IPS-18c (cell line): ENCODE measurements around the gene NHLRC2.

Experiments used
- H3K4me3 ChIP-seq: 2 replicates; pipeline ENCODE4 v1.7.0; 2013; ENCODE audit warnings: low read depth, mild to moderate bottlenecking, low read length, moderate library complexity; ENCODE audit not compliant: insufficient read depth
- H3K9me3 ChIP-seq: one replicate; pipeline ENCODE4 v1.6.1; 2013; ENCODE audit warnings: mild to moderate bottlenecking, low read length, moderate library complexity; ENCODE audit not compliant: control insufficient read depth, insufficient read depth

The NHLRC2 gene

GRCh38 chr10:113891476-113891875, 37.0 kb downstream of the NHLRC2 start:
- H3K4me3 ChIP-seq: no peak overlapping the region
- H3K9me3 ChIP-seq: no peaks in the 10 kb centered on the region

GRCh38 chr10:113893570-113893969, 39.1 kb downstream of the NHLRC2 start:
- no peak overlapping the region for H3K4me3 ChIP-seq
- no peaks in the 10 kb centered on the region for H3K9me3 ChIP-seq

- Histone ChIP-seq H3K9me3 (no peaks in the 10 kb centered on the region), H3K4me3 (no peak overlapping the region)
These were observed 40.1 kb downstream of the NHLRC2 start for GRCh38 chr10:113894581-113894980.

GRCh38 chr10:113895018-113895417, 40.6 kb downstream of the NHLRC2 start:
- Histone ChIP-seq H3K9me3 (no peaks in the 10 kb centered on the region), H3K4me3 (no peak overlapping the region)

- no peak overlapping the region for H3K4me3 ChIP-seq
- no peaks in the 10 kb centered on the region for H3K9me3 ChIP-seq
These were observed 43.5 kb downstream of the NHLRC2 start for GRCh38 chr10:113897693-113898618.

- H3K4me3 ChIP-seq: no peak overlapping the region
- H3K9me3 ChIP-seq: no peaks in the 10 kb centered on the region
These were observed 45.6 kb downstream of the NHLRC2 start for GRCh38 chr10:113899952-113900598.

- H3K9me3 ChIP-seq: no peaks in the 10 kb centered on the region
- H3K4me3 ChIP-seq: no peak overlapping the region
These were observed 51.3 kb downstream of the NHLRC2 start for GRCh38 chr10:113905756-113906155.

- no peak overlapping the region for H3K4me3 ChIP-seq
- no peaks in the 10 kb centered on the region for H3K9me3 ChIP-seq
These were observed 52.7 kb downstream of the NHLRC2 start for GRCh38 chr10:113907166-113907565.

- Histone ChIP-seq H3K9me3 (no peaks in the 10 kb centered on the region), H3K4me3 (no peak overlapping the region)
These were observed 53.8 kb downstream of the NHLRC2 start for GRCh38 chr10:113908236-113908635.

- Histone ChIP-seq H3K9me3 (no peaks in the 10 kb centered on the region), H3K4me3 (no peak overlapping the region)
These were observed 56.7 kb downstream of the NHLRC2 start for GRCh38 chr10:113911113-113911512.

GRCh38 chr10:113911839-113912238, 57.4 kb downstream of the NHLRC2 start:
- H3K4me3 ChIP-seq: no peak overlapping the region
- no peaks in the 10 kb centered on the region for H3K9me3 ChIP-seq

GRCh38 chr10:113912582-113912981, 58.1 kb downstream of the NHLRC2 start:
- H3K9me3 ChIP-seq: no peaks in the 10 kb centered on the region
- no peak overlapping the region for H3K4me3 ChIP-seq

- Histone ChIP-seq H3K4me3 (no peak overlapping the region), H3K9me3 (no peaks in the 10 kb centered on the region)
These were observed 60.5 kb downstream of the NHLRC2 start for GRCh38 chr10:113914956-113915355.

GRCh38 chr10:113915540-113915939, 61.1 kb downstream of the NHLRC2 start:
- H3K4me3 ChIP-seq: no peak overlapping the region
- H3K9me3 ChIP-seq: no peaks in the 10 kb centered on the region

GRCh38 chr10:113916053-113916452, 61.6 kb downstream of the NHLRC2 start:
- H3K9me3 ChIP-seq: no peaks in the 10 kb centered on the region
- no peak overlapping the region for H3K4me3 ChIP-seq

GRCh38 chr10:113917636-113918035, 63.2 kb downstream of the NHLRC2 start:
- no peaks in the 10 kb centered on the region for H3K9me3 ChIP-seq
- H3K4me3 ChIP-seq: no peak overlapping the region

- no peaks in the 10 kb centered on the region for H3K9me3 ChIP-seq
- no peak overlapping the region for H3K4me3 ChIP-seq
These were observed 65.7 kb downstream of the NHLRC2 start for GRCh38 chr10:113920114-113920513.

GRCh38 chr10:113920875-113921274, 66.4 kb downstream of the NHLRC2 start:
- H3K4me3 ChIP-seq: no peak overlapping the region
- no peaks in the 10 kb centered on the region for H3K9me3 ChIP-seq
